ENCODE data around the gene JARID2.

The JARID2 gene

DNA sequence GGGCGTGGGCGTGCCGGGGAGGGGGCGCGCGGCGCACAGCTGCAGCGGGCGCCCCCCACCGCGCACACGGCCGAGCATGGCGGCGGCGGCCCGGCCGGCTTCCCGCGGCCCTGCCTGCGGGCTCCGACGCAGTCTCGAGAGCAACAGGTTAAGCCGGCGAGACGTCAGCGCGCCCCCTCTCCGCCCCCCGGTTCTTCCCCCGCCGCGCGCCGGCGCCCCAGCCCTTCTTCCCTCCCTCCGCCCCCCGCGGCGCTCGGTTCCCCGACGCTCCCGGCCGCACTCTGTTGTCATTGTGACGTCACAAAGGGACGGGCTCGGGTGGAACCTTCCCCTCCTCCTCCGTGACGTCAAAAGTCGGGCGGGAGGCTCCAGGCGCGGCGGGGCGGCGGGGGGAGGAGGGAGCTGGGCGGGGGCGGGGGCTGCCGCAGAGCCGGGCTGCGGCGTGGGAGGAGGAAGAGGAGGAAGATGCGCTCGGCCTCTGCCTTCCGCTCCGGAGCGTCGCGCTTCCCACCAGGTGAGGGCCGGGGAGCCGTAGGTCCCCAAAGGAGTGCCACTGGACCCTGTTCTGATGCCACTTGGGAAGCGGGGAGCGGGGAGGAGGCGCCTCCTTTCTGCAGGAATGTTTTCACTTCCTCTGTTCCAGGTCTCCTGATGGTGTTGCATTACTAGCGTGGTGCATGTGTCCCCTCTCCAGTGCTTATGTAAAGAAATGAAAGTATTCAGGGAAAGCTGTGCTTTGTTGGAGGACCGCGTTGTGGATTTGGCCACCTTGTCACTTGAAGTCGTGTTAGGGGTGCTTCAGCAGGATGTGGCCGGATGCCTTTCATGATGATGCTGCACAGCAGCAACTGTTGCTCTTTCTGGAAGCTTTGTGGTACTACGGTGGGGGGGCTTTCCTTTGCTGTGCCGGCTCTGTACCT, 2.8 kb downstream of the JARID2 start:
- no peak overlapping the region for H3K9ac ChIP-seq (ENCODE audit: low read length)
- peak overlapping the region; percentile 57 to 72 for H3K4me3 ChIP-seq (ENCODE audit: low read depth in 1 of 2, low read length in 2 of 2)
- no peaks in the 10 kb centered on the region for H3K27me3 ChIP-seq (ENCODE audit: control insufficient read depth in 1 of 2, insufficient read depth in 2 of 2, low read length in 2 of 2)
- H3K4me1 ChIP-seq (ENCODE audit: insufficient read depth, low read length), result peaks cover 25% of the 10 kb centered on the region
- peak overlapping the region; percentile 45 for H3K27ac ChIP-seq (ENCODE audit: low read depth, low read length)
- no peaks in the 10 kb centered on the region for H3K36me3 ChIP-seq (ENCODE audit: insufficient read depth, low read length)
- H3K9me3 ChIP-seq (ENCODE audit: low read length), result no peaks in the 10 kb centered on the region

DNA sequence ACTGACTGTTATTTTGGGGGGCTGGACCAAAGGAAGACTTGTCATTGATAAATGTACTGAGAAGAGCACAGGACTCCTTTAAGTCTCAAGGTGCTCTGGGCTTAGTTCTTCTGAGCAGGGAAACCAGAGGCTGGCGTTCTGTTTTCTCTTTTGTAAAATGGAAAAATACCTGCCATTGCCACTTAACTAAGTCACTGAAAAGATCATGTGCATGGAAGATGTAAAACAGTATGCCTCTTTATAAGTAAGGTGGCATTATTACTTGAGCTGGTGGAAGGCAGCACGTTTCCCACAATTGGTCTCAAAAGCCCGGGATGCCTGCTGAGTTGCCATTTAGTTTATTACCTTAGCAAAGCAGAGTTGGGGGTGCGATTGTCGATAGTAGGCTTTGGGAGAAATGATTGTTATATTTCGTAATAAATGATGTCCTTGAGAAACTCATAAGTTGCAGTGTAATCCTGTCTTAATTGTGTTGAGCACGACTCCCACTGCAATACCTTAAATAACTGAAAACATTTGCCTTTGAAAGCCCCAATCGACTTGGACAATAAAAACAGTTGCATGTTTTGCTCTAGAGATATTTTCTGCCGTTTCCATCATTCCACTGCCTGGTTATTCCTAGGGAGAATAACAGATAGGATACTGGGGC, 3.6 kb downstream of the JARID2 start:
- Histone ChIP-seq H3K4me3 (ENCODE audit: low read depth in 1 of 2, low read length in 2 of 2) (peak overlapping the region; percentile 57 to 72), H3K9ac (ENCODE audit: low read length) (no peak overlapping the region), H3K9me3 (ENCODE audit: low read length) (no peaks in the 10 kb centered on the region), H3K36me3 (ENCODE audit: insufficient read depth, low read length) (no peaks in the 10 kb centered on the region), H3K27me3 (ENCODE audit: control insufficient read depth in 1 of 2, insufficient read depth in 2 of 2, low read length in 2 of 2) (no peaks in the 10 kb centered on the region), H3K27ac (ENCODE audit: low read depth, low read length) (peak overlapping the region; percentile 45), H3K4me1 (ENCODE audit: insufficient read depth, low read length) (peaks cover 19% of the 10 kb centered on the region)

DNA sequence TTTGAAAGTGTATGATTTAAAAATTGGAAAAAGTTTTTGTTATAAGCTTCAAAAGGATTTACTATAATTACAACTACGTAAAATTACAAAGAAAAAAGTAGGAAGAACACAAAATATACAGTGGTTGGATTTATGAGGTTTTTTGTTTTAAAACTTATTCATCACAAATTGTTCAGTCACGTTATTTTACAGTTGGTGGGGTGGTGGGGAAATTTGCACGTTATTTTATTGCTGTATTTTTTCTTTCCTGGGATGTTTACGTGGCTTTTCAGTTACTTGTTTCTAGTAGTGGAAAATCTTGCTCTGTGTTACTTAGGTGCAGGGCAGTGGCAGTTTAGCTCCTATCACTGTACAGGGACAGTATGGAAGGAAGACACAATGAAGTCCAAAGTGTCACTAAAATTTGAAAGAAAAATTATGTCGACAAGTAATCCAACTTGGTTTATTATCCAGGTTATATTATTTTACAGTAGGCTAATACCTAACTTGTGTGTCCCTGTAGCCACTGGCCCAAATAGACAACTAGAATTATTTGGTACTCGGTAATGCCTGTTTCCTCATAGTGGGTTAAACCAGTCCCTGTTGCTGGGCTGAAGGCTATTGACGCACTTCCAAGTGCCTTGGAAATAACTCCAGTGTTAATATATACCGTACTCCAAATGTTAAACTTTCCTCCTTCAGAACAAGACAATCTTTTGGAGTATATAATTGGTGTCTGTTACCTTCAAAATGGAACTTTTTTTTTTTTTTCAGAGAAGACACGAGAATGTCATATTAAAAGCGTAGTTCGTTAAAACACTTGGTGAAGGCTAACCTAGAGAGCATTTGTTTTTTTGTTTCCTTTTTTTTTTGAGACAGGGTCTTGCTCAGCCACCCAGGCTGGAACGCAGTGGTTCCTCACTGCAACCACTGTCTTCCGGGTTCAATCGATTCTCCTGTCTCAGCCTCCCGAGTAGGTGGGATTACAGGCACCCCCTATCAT, 4.6 kb downstream of the JARID2 start:
- Histone ChIP-seq H3K27me3 (ENCODE audit: control insufficient read depth in 1 of 2, insufficient read depth in 2 of 2, low read length in 2 of 2) (no peaks in the 10 kb centered on the region), H3K4me1 (ENCODE audit: insufficient read depth, low read length) (peaks cover 18% of the 10 kb centered on the region), H3K27ac (ENCODE audit: low read depth, low read length) (no peak overlapping the region), H3K9ac (ENCODE audit: low read length) (no peak overlapping the region), H3K4me3 (ENCODE audit: low read depth in 1 of 2, low read length in 2 of 2) (no peak overlapping the region), H3K36me3 (ENCODE audit: insufficient read depth, low read length) (no peaks in the 10 kb centered on the region), H3K9me3 (ENCODE audit: low read length) (no peaks in the 10 kb centered on the region)

DNA sequence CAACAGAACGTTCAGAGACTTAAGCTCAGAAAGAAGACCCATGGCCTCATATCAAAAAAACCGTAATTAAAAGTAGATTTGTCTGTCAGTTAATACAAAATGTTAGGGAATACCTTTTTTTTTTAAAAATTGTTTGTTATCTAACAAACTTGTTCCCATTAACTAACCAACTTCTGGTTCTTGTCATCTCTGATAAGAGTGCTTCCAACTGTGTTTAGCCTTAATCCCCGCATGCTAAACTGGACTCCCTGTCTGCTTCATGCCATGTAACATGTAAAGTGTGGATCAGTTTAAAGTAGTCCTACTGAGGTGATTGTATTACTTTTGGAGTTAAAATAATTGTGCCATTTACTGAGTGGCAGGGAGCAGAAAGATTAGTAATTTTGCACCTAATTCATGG, 6.3 kb downstream of the JARID2 start:
- Histone ChIP-seq H3K27ac (ENCODE audit: low read depth, low read length) (no peak overlapping the region), H3K27me3 (ENCODE audit: control insufficient read depth in 1 of 2, insufficient read depth in 2 of 2, low read length in 2 of 2) (no peaks in the 10 kb centered on the region), H3K9ac (ENCODE audit: low read length) (no peak overlapping the region), H3K9me3 (ENCODE audit: low read length) (no peaks in the 10 kb centered on the region), H3K4me3 (ENCODE audit: low read depth in 1 of 2, low read length in 2 of 2) (no peak overlapping the region), H3K4me1 (ENCODE audit: insufficient read depth, low read length) (peaks cover 31% of the 10 kb centered on the region), H3K36me3 (ENCODE audit: insufficient read depth, low read length) (no peaks in the 10 kb centered on the region)

DNA sequence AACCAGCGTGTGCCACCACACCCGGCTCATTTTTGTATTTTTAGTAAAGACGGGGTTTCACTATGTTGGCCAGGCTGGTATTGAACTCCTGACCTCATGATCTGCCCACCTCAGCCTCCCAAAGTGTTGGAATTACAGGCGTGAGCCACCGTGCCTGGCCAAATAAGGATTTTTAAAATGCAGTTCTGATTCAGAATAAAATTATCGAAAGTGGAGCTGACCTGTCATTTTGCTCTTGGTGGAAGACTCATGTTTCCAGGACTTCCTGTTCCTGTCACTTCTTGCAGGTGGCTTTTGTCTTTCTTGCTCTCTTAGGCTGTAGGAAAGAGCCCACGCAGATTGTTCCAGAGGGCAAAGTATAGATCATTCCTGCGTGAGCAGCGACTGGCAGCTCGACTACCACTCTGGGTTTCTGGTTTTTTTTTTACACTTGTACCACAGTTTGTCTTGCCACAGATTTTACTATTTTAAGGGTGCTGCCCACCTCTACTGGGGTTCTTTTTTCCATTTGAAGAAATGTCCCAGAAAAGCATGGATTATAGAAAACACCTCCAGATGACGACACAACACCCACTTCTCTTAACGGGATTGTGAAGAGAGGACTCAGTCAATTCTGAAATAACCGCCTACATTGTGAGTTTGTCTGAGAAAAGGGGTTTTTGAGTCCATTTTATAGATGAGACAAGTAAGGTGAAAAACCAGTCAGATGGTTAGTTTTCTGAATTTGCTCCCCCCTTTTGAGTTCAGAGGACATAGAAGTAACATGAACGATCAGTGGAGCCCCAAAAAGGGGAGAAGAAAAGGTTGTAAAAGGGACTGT, 7.5 kb downstream of the JARID2 start:
- H3K36me3 ChIP-seq (ENCODE audit: insufficient read depth, low read length), result no peaks in the 10 kb centered on the region
- peaks cover 32% of the 10 kb centered on the region for H3K4me1 ChIP-seq (ENCODE audit: insufficient read depth, low read length)
- no peak overlapping the region for H3K27ac ChIP-seq (ENCODE audit: low read depth, low read length)
- H3K27me3 ChIP-seq (ENCODE audit: control insufficient read depth in 1 of 2, insufficient read depth in 2 of 2, low read length in 2 of 2), result no peaks in the 10 kb centered on the region
- H3K9me3 ChIP-seq (ENCODE audit: low read length), result no peaks in the 10 kb centered on the region
- H3K4me3 ChIP-seq (ENCODE audit: low read depth in 1 of 2, low read length in 2 of 2), result no peak overlapping the region
- no peak overlapping the region for H3K9ac ChIP-seq (ENCODE audit: low read length)

DNA sequence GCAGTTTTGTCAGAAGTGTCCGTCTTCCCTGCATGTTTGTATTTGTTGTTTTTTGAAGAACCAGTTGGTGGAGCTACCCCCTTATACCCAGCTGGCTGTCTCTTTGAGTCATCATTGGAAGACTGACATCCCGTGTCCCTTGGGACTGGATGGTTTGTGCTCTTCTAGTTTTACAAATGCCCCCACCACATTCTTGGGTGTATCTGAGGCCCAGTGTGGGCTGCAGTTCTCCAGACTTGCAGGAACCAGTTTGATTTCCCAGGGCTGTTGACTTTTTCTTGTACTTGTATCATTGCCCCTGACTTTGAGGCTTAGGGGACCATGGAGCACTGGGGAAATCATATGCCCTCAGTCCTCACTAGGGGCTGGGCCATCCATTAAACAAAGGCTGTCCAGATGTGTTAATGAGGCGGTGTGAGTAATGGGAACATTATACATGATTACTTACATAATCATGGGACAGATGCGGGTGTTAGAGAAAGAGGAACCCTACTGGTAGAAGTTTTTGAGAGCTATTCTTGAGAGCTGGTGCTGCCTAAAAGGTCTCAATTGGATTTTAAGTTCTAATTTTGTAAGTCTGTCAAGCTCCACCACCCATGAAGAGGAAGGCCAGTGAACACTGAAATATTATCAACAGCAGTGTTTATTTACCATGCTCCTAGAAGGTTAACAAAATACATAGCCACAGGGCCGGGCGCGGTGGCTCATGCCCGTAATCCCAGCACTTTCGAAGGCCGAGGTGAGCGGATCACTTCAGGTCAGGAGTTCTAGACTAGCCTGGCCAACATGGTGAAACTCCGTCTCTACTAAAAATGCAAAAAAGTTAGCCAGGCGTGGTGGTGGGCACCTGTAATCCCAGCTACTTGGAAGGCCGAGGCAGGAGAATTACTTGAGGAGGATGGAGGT, 8.5 kb downstream of the JARID2 start:
- no peaks in the 10 kb centered on the region for H3K27me3 ChIP-seq (ENCODE audit: control insufficient read depth in 1 of 2, insufficient read depth in 2 of 2, low read length in 2 of 2)
- peaks cover 34% of the 10 kb centered on the region for H3K4me1 ChIP-seq (ENCODE audit: insufficient read depth, low read length)
- no peaks in the 10 kb centered on the region for H3K36me3 ChIP-seq (ENCODE audit: insufficient read depth, low read length)
- H3K9me3 ChIP-seq (ENCODE audit: low read length), result no peaks in the 10 kb centered on the region
- H3K27ac ChIP-seq (ENCODE audit: low read depth, low read length), result no peak overlapping the region
- H3K9ac ChIP-seq (ENCODE audit: low read length), result no peak overlapping the region
- H3K4me3 ChIP-seq (ENCODE audit: low read depth in 1 of 2, low read length in 2 of 2), result no peak overlapping the region

DNA sequence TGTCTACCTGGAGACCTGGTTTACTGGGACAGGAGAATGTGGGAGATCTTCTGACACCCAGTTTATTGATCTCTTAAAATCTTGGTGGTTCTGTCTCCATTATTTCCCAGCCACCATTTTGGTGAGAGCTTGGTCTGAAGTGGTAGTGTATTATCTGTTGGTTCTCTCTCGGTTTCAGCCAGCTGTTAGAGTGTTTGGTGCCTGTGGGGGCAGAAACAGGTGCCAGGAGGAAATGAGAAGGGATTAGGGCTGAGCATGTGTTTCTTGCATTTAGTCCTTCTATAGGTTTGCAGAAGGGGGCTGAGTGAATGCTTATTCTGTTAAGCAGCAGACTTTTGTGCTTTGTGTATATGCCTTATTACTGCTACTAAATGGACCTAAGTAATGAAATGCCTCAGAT, 9.6 kb downstream of the JARID2 start:
- no peak overlapping the region for H3K4me3 ChIP-seq (ENCODE audit: low read depth in 1 of 2, low read length in 2 of 2)
- H3K9me3 ChIP-seq (ENCODE audit: low read length), result no peaks in the 10 kb centered on the region
- H3K36me3 ChIP-seq (ENCODE audit: insufficient read depth, low read length), result no peaks in the 10 kb centered on the region
- H3K9ac ChIP-seq (ENCODE audit: low read length), result no peak overlapping the region
- H3K27ac ChIP-seq (ENCODE audit: low read depth, low read length), result no peak overlapping the region
- H3K27me3 ChIP-seq (ENCODE audit: control insufficient read depth in 1 of 2, insufficient read depth in 2 of 2, low read length in 2 of 2), result no peaks in the 10 kb centered on the region
- peaks cover 38% of the 10 kb centered on the region for H3K4me1 ChIP-seq (ENCODE audit: insufficient read depth, low read length)

DNA sequence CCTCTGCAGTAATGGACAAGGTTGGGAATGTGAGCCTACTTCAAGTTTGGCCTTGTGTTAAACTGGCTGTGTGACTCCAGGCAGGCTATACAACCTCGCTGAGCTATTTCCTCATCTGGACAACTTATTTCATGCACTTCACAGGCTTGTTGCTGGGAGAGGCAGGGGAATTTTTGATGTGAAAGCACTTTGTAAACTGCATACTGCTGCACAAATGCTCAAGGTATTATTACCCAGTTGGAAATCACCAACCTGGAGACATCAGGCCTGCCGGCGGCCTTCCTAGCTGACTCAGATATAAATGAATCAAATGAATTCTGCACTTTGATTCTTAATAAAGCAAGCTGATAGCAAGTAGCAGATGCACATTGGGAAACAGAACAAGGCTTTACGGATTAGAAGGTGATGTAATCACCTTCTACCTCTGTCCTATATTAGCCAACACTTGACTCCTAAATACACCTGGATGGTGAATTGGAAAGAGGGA, 10.1 kb downstream of the JARID2 start:
- H3K27ac ChIP-seq (ENCODE audit: low read depth, low read length), result no peak overlapping the region
- no peaks in the 10 kb centered on the region for H3K9me3 ChIP-seq (ENCODE audit: low read length)
- H3K4me3 ChIP-seq (ENCODE audit: low read depth in 1 of 2, low read length in 2 of 2), result no peak overlapping the region
- H3K9ac ChIP-seq (ENCODE audit: low read length), result peak overlapping the region; percentile 2
- no peaks in the 10 kb centered on the region for H3K36me3 ChIP-seq (ENCODE audit: insufficient read depth, low read length)
- H3K27me3 ChIP-seq (ENCODE audit: control insufficient read depth in 1 of 2, insufficient read depth in 2 of 2, low read length in 2 of 2), result no peaks in the 10 kb centered on the region
- H3K4me1 ChIP-seq (ENCODE audit: insufficient read depth, low read length), result peaks cover 43% of the 10 kb centered on the region

DNA sequence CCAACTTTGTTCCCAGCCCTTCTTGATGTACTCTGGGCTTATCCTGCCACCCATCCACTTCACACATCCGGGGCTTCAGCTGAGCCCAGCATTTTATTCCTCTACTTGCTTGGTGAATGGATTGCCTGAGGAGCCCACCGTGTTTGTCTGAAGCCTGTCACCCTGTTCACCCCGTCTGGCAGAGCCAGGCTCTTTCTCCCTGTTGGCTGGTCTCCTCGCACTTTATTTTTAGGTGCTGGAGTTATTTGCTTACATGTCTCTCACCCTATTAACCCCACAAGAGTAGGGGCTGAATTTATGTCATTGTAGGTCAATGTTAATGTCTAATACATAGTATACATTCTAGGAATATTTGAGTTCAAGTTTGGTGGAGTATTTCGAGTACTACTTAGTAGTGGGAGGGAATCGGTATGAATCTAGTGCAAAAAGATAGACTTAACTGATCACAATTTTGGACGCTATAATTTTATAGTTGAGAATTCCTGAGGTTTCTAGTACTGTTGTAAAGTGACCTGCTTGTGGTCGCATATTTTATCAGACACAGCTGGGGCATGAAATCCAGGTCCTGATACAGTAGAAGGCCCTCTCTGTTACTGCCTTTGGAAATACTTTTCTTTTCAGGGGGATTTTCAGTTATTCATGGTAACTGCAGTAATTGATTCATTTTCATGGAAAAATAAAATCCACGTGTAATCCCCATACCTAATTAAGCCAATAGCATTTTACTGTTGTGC, 10.8 kb downstream of the JARID2 start:
- Histone ChIP-seq H3K4me1 (ENCODE audit: insufficient read depth, low read length) (peaks cover 45% of the 10 kb centered on the region), H3K27ac (ENCODE audit: low read depth, low read length) (no peak overlapping the region), H3K4me3 (ENCODE audit: low read depth in 1 of 2, low read length in 2 of 2) (no peak overlapping the region), H3K36me3 (ENCODE audit: insufficient read depth, low read length) (no peaks in the 10 kb centered on the region), H3K9ac (ENCODE audit: low read length) (peak overlapping the region; percentile 2), H3K27me3 (ENCODE audit: control insufficient read depth in 1 of 2, insufficient read depth in 2 of 2, low read length in 2 of 2) (no peaks in the 10 kb centered on the region), H3K9me3 (ENCODE audit: low read length) (no peaks in the 10 kb centered on the region)
